Fibroblast of lung (primary cell): ENCODE results near the gene COG5.

ENCODE experiments used
- EZH2 ChIP-seq: IDR thresholded peaks from 2 replicates; pipeline ENCODE4 v1.5.1; 2012; ENCODE audit warnings: low read length, control low read depth, mild to moderate bottlenecking; ENCODE audit errors: missing control alignments
- TF ChIP-seq, protein P1 (sequence below), 2 donors: IDR thresholded peaks in 1 of 2; conservative IDR thresholded peaks in 1 of 2; 1 replicate in 1 of 2; 2 replicates in 1 of 2; pipeline ENCODE4 v1.5.1; 2011 to 2012; ENCODE audit warnings: low read length in 2 of 2, control low read depth in 1 of 2, inconsistent platforms in 1 of 2, low read depth in 1 of 2, mild to moderate bottlenecking in 1 of 2

DNA sequence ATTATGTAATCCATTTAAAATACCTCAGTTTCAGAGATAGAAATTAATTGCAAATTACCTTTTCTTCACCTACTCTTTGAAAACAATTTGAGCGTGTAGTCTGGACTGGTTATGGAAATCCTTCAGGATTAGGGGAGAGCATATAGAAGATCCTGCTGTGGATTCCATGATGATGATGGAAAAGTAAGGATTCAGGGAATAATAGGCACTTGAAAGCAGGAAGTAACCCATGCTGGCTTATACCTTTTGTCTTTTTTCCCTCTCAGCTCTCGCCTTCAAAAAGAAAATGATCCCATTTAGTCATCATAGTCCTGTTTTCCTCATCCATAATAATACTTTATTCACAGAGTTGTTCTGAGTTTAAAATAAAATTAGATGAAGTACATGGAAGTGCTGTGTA, 390.5 kb downstream of the COG5 start:
- TF ChIP-seq EZH2: no peak
- TF ChIP-seq, protein P1, sequence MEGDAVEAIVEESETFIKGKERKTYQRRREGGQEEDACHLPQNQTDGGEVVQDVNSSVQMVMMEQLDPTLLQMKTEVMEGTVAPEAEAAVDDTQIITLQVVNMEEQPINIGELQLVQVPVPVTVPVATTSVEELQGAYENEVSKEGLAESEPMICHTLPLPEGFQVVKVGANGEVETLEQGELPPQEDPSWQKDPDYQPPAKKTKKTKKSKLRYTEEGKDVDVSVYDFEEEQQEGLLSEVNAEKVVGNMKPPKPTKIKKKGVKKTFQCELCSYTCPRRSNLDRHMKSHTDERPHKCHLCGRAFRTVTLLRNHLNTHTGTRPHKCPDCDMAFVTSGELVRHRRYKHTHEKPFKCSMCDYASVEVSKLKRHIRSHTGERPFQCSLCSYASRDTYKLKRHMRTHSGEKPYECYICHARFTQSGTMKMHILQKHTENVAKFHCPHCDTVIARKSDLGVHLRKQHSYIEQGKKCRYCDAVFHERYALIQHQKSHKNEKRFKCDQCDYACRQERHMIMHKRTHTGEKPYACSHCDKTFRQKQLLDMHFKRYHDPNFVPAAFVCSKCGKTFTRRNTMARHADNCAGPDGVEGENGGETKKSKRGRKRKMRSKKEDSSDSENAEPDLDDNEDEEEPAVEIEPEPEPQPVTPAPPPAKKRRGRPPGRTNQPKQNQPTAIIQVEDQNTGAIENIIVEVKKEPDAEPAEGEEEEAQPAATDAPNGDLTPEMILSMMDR (conservative IDR thresholded peaks at IDR 0.05 in 1 of 2, IDR thresholded peaks at IDR 0.05 in 1 of 2; ENCODE audit: low read depth in 1 of 2, low read length in 2 of 2): no peak
